ENCODE results near the gene PLEKHA7. TPM values are rescaled to one million over a fixed set of nuclear protein-coding genes. Genes with fewer than 3 reads are reported as not detected.

Gene PLEKHA7
- total RNA-seq, 4 donors from 2014 or later: 0.72 to 3.6 (median 2.2) TPM

DNA sequence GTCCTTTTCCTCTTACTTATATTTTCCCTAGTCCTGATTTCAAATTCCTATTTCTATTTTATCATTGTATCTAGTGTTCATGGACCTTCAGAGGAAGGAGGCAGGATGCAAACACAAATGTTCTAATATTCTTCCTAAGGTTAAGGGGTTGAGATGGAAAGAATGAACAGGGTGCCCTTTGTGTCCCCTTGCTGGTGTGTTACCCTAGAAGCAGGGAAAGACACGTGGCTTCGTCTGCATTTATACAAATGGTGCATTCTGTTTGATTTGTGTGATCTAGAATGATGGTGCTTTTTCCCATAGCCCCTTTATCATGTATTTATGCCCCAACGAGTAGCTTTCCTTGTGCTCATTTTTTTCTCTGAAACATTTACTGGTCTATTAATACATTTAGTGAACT, 76.2 kb downstream of the PLEKHA7 start:
- Histone ChIP-seq H3K9me3 (no peaks in the 10 kb centered on the region), H3K36me3 (no peaks in the 10 kb centered on the region), H3K4me1 (no peaks in the 10 kb centered on the region), H3K27ac (no peak overlapping the region), H3K27me3 (no peaks in the 10 kb centered on the region), H3K4me3 (no peak overlapping the region)
- in situ Hi-C loops (cut with MboI; ENCODE audit: low sequenced_read_pairs in 4 of 4): no loop called here
- DNase-seq (no peak), ATAC-seq (no peak)
- intact Hi-C loops (cut with DNase I; ENCODE audit: low total_unique reads): no loop called here
- TF ChIP-seq, protein P1, sequence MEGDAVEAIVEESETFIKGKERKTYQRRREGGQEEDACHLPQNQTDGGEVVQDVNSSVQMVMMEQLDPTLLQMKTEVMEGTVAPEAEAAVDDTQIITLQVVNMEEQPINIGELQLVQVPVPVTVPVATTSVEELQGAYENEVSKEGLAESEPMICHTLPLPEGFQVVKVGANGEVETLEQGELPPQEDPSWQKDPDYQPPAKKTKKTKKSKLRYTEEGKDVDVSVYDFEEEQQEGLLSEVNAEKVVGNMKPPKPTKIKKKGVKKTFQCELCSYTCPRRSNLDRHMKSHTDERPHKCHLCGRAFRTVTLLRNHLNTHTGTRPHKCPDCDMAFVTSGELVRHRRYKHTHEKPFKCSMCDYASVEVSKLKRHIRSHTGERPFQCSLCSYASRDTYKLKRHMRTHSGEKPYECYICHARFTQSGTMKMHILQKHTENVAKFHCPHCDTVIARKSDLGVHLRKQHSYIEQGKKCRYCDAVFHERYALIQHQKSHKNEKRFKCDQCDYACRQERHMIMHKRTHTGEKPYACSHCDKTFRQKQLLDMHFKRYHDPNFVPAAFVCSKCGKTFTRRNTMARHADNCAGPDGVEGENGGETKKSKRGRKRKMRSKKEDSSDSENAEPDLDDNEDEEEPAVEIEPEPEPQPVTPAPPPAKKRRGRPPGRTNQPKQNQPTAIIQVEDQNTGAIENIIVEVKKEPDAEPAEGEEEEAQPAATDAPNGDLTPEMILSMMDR (IDR thresholded peaks at IDR 0.05 in 4 of 5, conservative IDR thresholded peaks at IDR 0.05 in 1 of 5): no peak
- no peak for TF ChIP-seq POLR2A (IDR thresholded peaks at IDR 0.05)

DNA sequence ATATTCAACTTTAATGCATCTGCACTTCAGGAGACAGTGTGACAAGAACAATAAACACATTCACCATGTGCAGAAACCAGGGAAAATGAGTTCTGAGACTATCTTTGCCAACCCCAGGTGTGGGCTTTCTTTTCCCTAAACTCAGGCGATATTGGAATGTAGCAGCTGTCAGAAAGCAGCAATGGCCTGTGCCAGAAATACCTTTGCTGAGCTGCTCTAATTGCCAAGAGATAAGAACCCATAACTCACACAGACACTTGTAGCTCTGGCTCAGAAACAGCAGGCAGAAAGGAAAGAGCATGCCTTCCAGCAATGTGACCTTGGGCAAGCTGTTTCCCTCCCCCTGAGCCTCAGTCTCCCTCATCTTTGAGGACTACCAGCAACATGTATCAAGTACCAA, 77.6 kb downstream of the PLEKHA7 start:
- no peak overlapping the region for H3K27ac ChIP-seq
- no peak for DNase-seq
- no peak for TF ChIP-seq POLR2A (IDR thresholded peaks at IDR 0.05)
- TF ChIP-seq, protein P1 (IDR thresholded peaks at IDR 0.05 in 4 of 5, conservative IDR thresholded peaks at IDR 0.05 in 1 of 5): no peak
- no peaks in the 10 kb centered on the region for H3K4me1 ChIP-seq
- intact Hi-C loops (cut with DNase I; ENCODE audit: low total_unique reads) (no loop called here), in situ Hi-C loops (cut with MboI; ENCODE audit: low sequenced_read_pairs in 4 of 4) (no loop called here)
- ATAC-seq: no peak
- no peak overlapping the region for H3K4me3 ChIP-seq
- H3K36me3 ChIP-seq: no peaks in the 10 kb centered on the region
- no peaks in the 10 kb centered on the region for H3K27me3 ChIP-seq
- no peaks in the 10 kb centered on the region for H3K9me3 ChIP-seq

GRCh38 chr11:16935518-16936302, 78.5 kb downstream of the PLEKHA7 start:
- Histone ChIP-seq H3K27ac (no peak overlapping the region), H3K4me3 (no peak overlapping the region), H3K4me1 (no peaks in the 10 kb centered on the region), H3K27me3 (no peaks in the 10 kb centered on the region), H3K36me3 (no peaks in the 10 kb centered on the region), H3K9me3 (no peaks in the 10 kb centered on the region)
- DNase-seq (no peak), ATAC-seq (peak; percentile 53 to 73)
- intact Hi-C loops (cut with DNase I; ENCODE audit: low total_unique reads): no loop called here
- TF ChIP-seq, protein P1 (IDR thresholded peaks at IDR 0.05 in 4 of 5, conservative IDR thresholded peaks at IDR 0.05 in 1 of 5): peak in 4 of 5 experiments; percentile 23 to 65 (median 37)
- TF ChIP-seq POLR2A (IDR thresholded peaks at IDR 0.05): no peak
- in situ Hi-C loops (cut with MboI; ENCODE audit: low sequenced_read_pairs in 4 of 4): no loop called here

GRCh38 chr11:16933756-16934603, 80.2 kb downstream of the PLEKHA7 start:
- H3K9me3 ChIP-seq: no peaks in the 10 kb centered on the region
- H3K36me3 ChIP-seq: no peaks in the 10 kb centered on the region
- DNase-seq: no peak
- in situ Hi-C loops (cut with MboI; ENCODE audit: low sequenced_read_pairs in 4 of 4): no loop called here
- H3K27me3 ChIP-seq: no peaks in the 10 kb centered on the region
- no peak for TF ChIP-seq POLR2A (IDR thresholded peaks at IDR 0.05)
- TF ChIP-seq, protein P1 (IDR thresholded peaks at IDR 0.05 in 4 of 5, conservative IDR thresholded peaks at IDR 0.05 in 1 of 5): no peak
- no peaks in the 10 kb centered on the region for H3K4me1 ChIP-seq
- ATAC-seq: no peak
- no peak overlapping the region for H3K27ac ChIP-seq
- H3K4me3 ChIP-seq: no peak overlapping the region
- intact Hi-C loops (cut with DNase I; ENCODE audit: low total_unique reads): no loop called here
